ENCODE results near the gene KIN.

GRCh38 chr10:7804741-7805140, 16.9 kb upstream of the KIN start:
- TF ChIP-seq POLR2A (IDR thresholded peaks at IDR 0.05; ENCODE audit: low read length) (no peak), REST (IDR thresholded peaks at IDR 0.05) (no peak), USF2 (IDR thresholded peaks at IDR 0.05) (no peak)
